ENCODE measurements around the gene APOB. TPM values are rescaled to one million over a fixed set of nuclear protein-coding genes. Genes with fewer than 3 reads are reported as not detected.

Gene APOB
- total RNA-seq, 3 donors from 2014 or later = 3.2 to 5.6 (median 4.3) TPM

- no peaks in the 10 kb centered on the region for H3K27me3 ChIP-seq
- no peaks in the 10 kb centered on the region for H3K36me3 ChIP-seq
- H3K9me3 ChIP-seq = no peaks in the 10 kb centered on the region
- TF ChIP-seq CTCF (IDR thresholded peaks at IDR 0.05) (no peak), POLR2A (IDR thresholded peaks at IDR 0.05) (no peak), POLR2AphosphoS5 (IDR thresholded peaks at IDR 0.05) (no peak)
- no peak overlapping the region for H3K4me3 ChIP-seq
- intact Hi-C loops (cut with DNase I; ENCODE audit: low total_unique reads) = no loop called here
- no peak overlapping the region for H3K27ac ChIP-seq
- no peaks in the 10 kb centered on the region for H3K4me1 ChIP-seq
- no peak for DNase-seq (ENCODE audit: low spot score in 2 of 2)
These were observed 31.9 kb downstream of the APOB start for GRCh38 chr2:21011876-21012556.

- H3K27me3 ChIP-seq = no peaks in the 10 kb centered on the region
- no peak overlapping the region for H3K4me3 ChIP-seq
- H3K36me3 ChIP-seq = no peaks in the 10 kb centered on the region
- no peak for DNase-seq (ENCODE audit: low spot score in 2 of 2)
- H3K4me1 ChIP-seq = no peaks in the 10 kb centered on the region
- no peak overlapping the region for H3K27ac ChIP-seq
- no peak for TF ChIP-seq POLR2AphosphoS5 (IDR thresholded peaks at IDR 0.05)
- no peak for TF ChIP-seq CTCF (IDR thresholded peaks at IDR 0.05)
- TF ChIP-seq POLR2A (IDR thresholded peaks at IDR 0.05) = no peak
- H3K9me3 ChIP-seq = no peaks in the 10 kb centered on the region
- intact Hi-C loops (cut with DNase I; ENCODE audit: low total_unique reads) = no loop called here
These were observed 32.4 kb downstream of the APOB start for GRCh38 chr2:21011453-21011852.

- Histone ChIP-seq H3K27me3 (no peaks in the 10 kb centered on the region), H3K9me3 (no peaks in the 10 kb centered on the region), H3K4me1 (no peaks in the 10 kb centered on the region), H3K36me3 (no peaks in the 10 kb centered on the region), H3K4me3 (no peak overlapping the region), H3K27ac (no peak overlapping the region)
- intact Hi-C loops (cut with DNase I; ENCODE audit: low total_unique reads) = no loop called here
- no peak for DNase-seq (ENCODE audit: low spot score in 2 of 2)
- TF ChIP-seq POLR2A (IDR thresholded peaks at IDR 0.05) = no peak
- no peak for TF ChIP-seq CTCF (IDR thresholded peaks at IDR 0.05)
- no peak for TF ChIP-seq POLR2AphosphoS5 (IDR thresholded peaks at IDR 0.05)
These were observed 32.9 kb downstream of the APOB start for GRCh38 chr2:21010813-21011439.

- DNase-seq (ENCODE audit: low spot score in 2 of 2) = no peak
- intact Hi-C loops (cut with DNase I; ENCODE audit: low total_unique reads) = no loop called here
- H3K27me3 ChIP-seq = peaks cover 0 to 2% of the 10 kb centered on the region in 2 donors
- TF ChIP-seq POLR2AphosphoS5 (IDR thresholded peaks at IDR 0.05) = no peak
- TF ChIP-seq CTCF (IDR thresholded peaks at IDR 0.05) = no peak
- no peak for TF ChIP-seq POLR2A (IDR thresholded peaks at IDR 0.05)
- H3K36me3 ChIP-seq = no peaks in the 10 kb centered on the region
- H3K9me3 ChIP-seq = no peaks in the 10 kb centered on the region
- H3K4me3 ChIP-seq = no peak overlapping the region
- H3K27ac ChIP-seq = no peak overlapping the region
- H3K4me1 ChIP-seq = no peaks in the 10 kb centered on the region
These were observed 34.1 kb downstream of the APOB start for GRCh38 chr2:21009662-21010225.

Measured in breast epithelium (tissue), 4 donors.